ENCODE measurements around the gene SLFN5. TPM values are rescaled to one million over a fixed set of nuclear protein-coding genes. Genes with fewer than 3 reads are reported as not detected.

SLFN5 gene
- total and polyA plus RNA-seq, 4 donors, result 1.9 to 7.8 (median 3.4) TPM

GRCh38 chr17:35239823-35240222 is 3.0 kb upstream of the SLFN5 start:
- TF ChIP-seq JUND (IDR thresholded peaks at IDR 0.05) (no peak), HNF4A (conservative IDR thresholded peaks at IDR 0.05) (no peak), RAD21 (IDR thresholded peaks at IDR 0.05) (no peak), REST (IDR thresholded peaks at IDR 0.05) (no peak), GABPA (IDR thresholded peaks at IDR 0.05 in 1 of 2, conservative IDR thresholded peaks at IDR 0.05 in 1 of 2) (no peak), FOXA1 (IDR thresholded peaks at IDR 0.05) (no peak)
- Histone ChIP-seq H3K9me3 (ENCODE audit: control insufficient read depth in 4 of 4, low read length in 3 of 4) (no peaks in the 10 kb centered on the region), H3K27ac (ENCODE audit: low read depth in 1 of 2, low read length in 2 of 2) (no peak overlapping the region), H3K27me3 (ENCODE audit: control insufficient read depth in 4 of 4, insufficient read depth in 4 of 4, low read length in 3 of 4) (no peaks in the 10 kb centered on the region), H3K4me3 (ENCODE audit: low read depth in 1 of 3, low read length in 3 of 3) (no peak overlapping the region), H3K9ac (ENCODE audit: low read depth in 1 of 2, low read length in 2 of 2) (no peak overlapping the region), H3K4me1 (ENCODE audit: control insufficient read depth in 4 of 4, insufficient read depth in 4 of 4, low read length in 3 of 4) (peaks cover 3 to 20% (median 6%) of the 10 kb centered on the region in 4 donors), H3K36me3 (ENCODE audit: control insufficient read depth in 4 of 4, insufficient read depth in 3 of 4, low read depth in 1 of 4, low read length in 3 of 4) (no peaks in the 10 kb centered on the region)
- 72% methylated on average over 4 of the region's 4 CpGs for WGBS
- DNase-seq (ENCODE audit: low spot score), result no peak

GRCh38 chr17:35240861-35241260 is 2.0 kb upstream of the SLFN5 start:
- Histone ChIP-seq H3K27ac (ENCODE audit: low read depth in 1 of 2, low read length in 2 of 2) (no peak overlapping the region), H3K4me3 (ENCODE audit: low read depth in 1 of 3, low read length in 3 of 3) (no peak overlapping the region), H3K9me3 (ENCODE audit: control insufficient read depth in 4 of 4, low read length in 3 of 4) (no peaks in the 10 kb centered on the region), H3K4me1 (ENCODE audit: control insufficient read depth in 4 of 4, insufficient read depth in 4 of 4, low read length in 3 of 4) (peaks cover 3 to 20% (median 7%) of the 10 kb centered on the region in 4 donors), H3K27me3 (ENCODE audit: control insufficient read depth in 4 of 4, insufficient read depth in 4 of 4, low read length in 3 of 4) (no peaks in the 10 kb centered on the region), H3K36me3 (ENCODE audit: control insufficient read depth in 4 of 4, insufficient read depth in 3 of 4, low read depth in 1 of 4, low read length in 3 of 4) (no peaks in the 10 kb centered on the region), H3K9ac (ENCODE audit: low read depth in 1 of 2, low read length in 2 of 2) (no peak overlapping the region)
- no peak for DNase-seq (ENCODE audit: low spot score)
- WGBS, result 98% methylated on average over 8 of the region's 8 CpGs
- TF ChIP-seq GABPA (IDR thresholded peaks at IDR 0.05 in 1 of 2, conservative IDR thresholded peaks at IDR 0.05 in 1 of 2) (no peak), REST (IDR thresholded peaks at IDR 0.05) (no peak), TAF1 (conservative IDR thresholded peaks at IDR 0.05) (no peak), JUND (IDR thresholded peaks at IDR 0.05) (no peak), ATF3 (IDR thresholded peaks at IDR 0.05) (no peak), RXRA (IDR thresholded peaks at IDR 0.05) (no peak), CTCF (IDR thresholded peaks at IDR 0.05; ENCODE audit: low read depth, low read length, missing input control) (no peak), YY1 (IDR thresholded peaks at IDR 0.05) (no peak)
